Measurements from ENCODE around the gene BRSK2.
A peak's percentile ranks its signal among the peaks of the same experiment; 100 is the strongest.

BRSK2 gene

DNA sequence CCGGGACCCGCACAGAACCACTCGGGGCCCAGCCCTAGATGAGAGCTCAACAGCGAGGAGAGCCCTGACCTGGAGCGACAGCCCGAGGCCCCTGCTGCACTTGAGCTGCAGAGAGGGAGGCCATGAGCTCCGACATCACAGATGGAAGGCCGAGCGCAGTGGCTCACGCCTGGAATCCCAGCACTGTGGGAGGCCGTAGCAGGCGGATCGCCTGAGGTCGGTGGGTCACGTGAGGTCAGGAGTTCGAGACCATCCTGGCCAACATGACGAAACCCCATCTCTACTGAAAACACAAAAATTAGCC, 13.8 kb upstream of the BRSK2 start:
- no peak for DNase-seq (ENCODE audit: low read depth)

DNA sequence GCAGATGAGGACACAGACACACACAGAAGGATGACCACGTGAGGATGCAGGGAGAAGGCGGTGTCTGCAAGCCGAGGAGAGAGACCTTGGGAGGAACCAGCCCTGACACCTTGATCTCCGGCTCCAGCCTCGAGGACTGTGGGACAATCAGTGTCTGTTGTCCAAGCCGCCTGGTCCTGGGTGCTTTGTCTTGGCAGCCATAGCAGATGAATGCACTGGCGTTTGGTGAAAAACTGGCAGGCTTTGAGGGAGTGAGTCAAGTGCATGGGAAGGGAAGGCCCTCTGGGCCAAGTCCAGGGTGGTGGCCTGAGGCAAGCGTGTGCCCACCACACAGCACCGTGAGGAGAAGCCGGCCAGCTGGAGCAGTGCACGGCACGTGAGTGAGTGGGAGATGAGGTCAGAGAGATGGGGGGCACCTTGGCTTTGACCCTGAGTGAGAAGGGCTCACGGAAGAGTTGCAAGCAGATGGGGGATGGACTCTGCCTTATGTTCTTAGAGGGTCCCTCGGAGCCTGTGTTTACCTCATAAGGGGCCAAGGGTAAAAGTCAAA, 12.4 kb upstream of the BRSK2 start:
- no peak for DNase-seq (ENCODE audit: low read depth)

DNA sequence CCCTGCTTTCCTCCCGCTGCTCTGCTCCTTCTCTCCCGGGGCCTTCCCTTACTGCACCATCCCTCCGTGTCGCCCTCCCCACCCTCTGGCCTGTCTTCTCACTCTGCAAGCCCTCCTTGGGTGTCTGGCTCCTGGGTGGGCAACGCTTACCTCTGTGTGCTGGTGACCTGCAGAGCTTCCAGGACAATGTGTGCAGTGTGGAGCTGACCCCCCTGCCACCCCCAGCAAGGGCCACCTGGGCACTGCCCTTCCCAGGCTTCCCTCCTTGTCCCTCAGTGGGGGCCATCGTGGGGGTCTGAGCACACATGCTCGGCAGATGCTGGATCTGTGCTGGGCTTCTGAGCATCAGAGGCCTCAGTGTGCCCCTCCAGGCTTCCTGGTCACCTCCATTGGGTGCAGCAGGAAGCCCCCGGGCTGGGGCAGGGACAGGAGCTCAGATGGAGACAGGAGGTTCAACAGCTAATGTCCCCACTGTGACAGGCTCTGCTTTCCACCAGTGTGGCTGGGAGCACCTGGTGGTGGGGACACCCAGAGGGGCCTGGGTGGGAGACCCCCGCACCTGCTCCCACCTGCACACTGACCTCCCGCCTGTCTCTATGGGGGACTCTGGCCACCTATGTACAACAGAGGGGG, 7.8 kb upstream of the BRSK2 start:
- no peak for DNase-seq (ENCODE audit: low read depth)

DNA sequence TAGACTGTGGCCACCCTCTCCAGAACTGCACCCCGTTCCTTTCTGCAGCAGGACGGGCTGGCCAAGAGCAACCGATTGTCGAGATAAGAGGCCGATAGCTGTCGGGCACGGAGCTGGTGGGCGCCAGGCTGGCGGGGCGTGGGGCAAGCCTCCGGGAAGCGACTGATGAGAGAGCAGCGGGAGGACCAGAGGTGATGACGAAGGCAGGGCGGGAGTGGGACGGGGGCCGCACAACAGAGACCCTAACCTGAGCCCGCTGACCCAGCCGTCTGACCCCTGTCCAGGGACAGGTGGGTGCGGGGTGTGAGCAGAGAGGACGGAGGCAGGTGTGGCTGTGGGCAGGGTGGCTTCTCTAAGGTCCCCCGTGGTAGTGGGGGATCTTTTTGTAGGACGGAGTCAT, 7.3 kb upstream of the BRSK2 start:
- no peak for DNase-seq (ENCODE audit: low read depth)

DNA sequence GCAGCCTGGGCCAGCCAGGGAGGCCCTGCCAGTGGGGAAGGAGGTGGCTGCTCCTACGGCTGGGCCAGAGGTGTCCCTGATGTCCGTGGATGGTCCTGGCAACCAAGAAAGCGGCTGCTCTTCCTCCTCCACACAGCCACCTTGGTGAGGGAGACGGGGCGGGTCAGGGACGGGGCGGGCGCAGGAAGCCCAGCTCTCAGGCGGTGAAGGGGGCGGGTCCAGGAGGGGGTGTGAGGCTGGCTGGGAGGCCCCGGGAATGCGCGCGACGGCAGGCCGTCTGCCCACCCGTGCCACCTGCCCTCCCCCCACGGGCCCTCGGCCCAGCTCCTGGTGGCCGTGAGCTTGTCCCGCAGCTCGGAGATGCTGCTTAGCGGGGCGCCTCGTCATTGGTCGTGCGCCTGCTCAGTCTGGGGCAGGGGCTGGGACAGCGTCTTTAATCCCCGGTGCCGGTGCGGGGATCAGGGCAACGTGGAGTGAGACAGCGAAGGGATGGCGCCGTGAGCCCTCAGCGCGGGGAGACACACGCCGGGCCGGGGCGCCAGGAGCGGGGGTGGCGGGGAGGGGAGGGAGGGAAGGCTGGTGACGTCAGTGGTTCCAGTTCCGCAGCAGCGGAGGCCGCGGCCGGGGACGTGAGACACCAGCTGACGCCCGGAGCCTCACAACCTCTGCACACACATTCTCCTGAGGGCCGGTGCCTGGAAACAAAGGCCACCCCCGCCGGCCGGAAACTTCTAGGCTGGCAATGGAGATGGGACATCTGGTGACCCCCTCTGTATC, 6.7 kb upstream of the BRSK2 start:
- peak; percentile 16 for DNase-seq (ENCODE audit: low read depth)

DNA sequence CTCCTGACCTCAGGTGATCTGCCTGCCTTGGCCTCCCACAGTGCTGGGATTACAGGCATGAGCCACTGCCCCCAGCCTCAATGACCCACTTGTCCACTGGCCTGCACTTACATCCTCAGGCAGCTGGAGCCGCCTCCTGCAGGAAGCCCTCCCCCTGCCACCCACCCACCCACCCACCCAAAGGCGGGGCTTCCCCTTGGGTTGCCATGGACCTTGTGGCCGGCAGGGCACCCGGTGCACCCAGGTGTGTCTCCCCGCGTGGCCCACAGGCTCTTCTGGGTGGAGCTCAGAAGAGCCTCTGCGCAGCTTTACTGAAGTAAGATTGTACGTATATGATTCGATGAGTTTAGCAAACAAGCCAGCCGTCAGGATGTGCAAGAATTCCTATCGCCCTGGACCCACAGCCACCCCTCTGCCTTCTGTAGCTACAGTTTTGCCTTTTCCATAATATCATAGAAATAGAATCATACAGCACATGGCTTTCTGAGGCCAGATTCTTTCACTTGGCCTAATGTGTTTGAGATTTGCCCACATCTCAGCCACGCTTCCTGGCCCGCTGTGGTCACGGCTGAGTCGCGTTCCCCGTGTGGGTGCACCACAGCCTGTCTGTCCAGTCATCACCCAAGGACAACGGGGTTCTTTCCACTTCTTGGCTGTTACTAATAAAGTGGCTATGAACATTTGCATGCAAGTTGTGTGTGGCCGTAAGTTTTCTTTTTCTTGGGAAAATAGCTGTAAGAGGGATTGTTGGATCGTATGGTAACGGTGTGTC, 5.3 kb upstream of the BRSK2 start:
- no peak for DNase-seq (ENCODE audit: low read depth)

DNA sequence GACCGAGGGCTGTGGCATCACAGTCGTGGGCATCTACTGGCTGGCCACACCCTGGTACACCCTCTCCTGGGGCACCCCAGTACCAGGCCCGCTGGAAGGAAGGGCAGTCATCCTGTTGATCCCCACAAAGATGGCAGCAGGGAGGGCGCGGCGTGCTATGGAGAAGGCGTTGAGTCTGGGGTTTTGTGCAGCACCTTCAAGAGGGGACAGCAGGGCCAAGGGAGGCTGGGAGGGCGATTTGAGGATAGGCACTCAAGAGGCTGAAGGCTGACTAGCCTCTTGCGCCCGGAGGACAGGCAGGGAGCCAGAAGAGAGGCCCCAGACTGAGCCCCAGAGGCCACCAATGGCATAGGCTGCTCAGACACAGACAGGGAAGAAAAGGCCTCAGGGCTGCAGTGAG, 2.2 kb upstream of the BRSK2 start:
- DNase-seq (ENCODE audit: low read depth) = no peak

DNA sequence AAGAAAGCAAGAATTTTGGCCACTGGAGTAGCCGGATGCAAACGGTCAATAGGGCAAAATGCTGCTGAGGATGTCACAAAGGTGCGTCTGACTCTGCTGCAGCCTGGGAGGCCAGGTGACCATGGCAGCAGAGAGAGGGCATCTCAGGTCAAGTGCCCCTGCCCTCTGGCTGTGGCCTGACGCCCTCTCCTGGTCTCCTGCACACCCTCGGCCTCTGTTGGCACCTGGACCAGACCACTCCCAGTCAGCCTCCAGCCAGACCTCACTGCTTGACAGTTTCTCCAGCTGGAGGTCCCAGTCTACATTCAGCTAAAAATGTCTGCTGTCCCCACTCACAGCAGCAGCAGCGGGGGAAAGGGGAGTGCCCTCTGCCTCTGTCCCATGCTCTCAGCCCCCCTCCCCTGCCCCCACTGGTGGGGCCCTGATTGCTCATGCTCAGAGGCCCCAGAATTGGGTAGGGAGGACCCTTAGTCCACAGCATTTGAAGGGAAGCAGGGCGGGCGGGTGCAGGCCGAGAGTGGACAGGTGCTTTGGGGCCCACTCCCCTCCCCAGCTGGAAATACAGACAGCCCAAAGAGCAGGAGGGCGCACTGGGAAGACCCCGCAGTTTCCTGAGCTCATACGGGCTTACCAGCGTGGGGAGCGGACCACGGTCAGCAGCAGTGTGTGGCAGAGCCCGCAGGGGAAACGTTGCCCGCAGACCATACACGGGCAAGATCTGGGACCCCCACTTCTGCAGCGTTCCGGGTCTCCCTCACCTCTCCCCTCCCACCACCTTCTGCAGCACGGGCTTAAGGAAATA, 1.6 kb upstream of the BRSK2 start:
- DNase-seq (ENCODE audit: low read depth) = no peak

DNA sequence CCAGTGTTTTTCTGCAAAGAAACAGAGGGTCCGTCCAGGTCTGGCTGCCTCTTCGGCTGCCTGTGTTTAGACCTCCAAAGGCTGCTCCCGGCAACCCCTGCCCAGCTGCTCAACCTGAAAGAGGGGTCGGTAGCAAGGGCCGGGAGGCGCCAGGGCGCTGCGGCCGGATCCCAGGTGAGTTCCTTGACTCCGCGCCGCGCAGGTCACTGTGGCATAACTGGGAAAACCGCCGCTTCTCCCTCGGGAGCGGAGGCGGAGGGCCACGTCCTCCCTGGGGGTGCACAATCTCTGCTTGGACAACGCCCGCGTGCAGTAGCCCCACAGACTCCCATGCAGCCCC, 1.0 kb upstream of the BRSK2 start:
- no peak for DNase-seq (ENCODE audit: low read depth)

DNA sequence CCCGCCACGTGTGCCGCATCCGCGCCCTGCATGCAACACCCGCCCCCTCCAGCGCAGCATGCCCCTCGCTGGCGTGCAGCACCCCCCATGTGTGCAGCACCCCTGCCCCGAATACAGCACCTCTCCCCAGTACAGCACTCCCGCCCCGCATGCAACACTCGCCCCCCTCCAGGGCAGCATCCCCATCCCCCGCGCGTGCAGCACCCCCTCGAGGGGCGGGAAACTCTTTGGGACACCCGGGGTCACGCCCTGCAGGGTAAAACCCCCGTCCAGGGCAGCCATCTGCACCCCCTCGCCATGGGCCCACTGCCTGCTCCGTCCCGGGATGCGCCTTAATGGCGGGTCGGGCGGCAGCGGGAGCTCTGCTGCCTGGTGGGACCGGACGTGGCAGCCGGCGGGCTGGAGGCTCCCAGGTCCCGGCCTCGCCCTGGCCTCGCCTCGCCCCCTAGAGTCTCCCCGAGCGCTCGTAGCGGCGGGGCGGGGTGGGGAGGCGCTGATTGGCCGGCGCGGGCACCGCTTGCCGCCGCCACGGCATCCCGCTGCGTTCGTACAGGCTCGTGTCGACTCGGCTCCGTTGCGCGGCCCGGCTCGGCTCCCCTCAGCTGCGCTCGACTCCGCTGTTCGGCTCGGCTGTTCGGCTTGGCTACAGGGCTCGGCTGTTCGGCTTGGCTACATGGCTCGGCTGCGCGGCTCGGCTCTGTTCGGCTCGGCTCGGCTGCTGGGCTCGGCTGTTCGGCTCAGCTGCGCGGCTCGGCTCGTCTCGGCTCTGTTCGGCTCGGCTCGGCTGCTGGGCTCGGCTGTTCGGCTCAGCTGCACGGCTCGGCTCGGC, 417 bp upstream of the BRSK2 start:
- peak; percentile 82 for DNase-seq (ENCODE audit: low read depth)

DNA sequence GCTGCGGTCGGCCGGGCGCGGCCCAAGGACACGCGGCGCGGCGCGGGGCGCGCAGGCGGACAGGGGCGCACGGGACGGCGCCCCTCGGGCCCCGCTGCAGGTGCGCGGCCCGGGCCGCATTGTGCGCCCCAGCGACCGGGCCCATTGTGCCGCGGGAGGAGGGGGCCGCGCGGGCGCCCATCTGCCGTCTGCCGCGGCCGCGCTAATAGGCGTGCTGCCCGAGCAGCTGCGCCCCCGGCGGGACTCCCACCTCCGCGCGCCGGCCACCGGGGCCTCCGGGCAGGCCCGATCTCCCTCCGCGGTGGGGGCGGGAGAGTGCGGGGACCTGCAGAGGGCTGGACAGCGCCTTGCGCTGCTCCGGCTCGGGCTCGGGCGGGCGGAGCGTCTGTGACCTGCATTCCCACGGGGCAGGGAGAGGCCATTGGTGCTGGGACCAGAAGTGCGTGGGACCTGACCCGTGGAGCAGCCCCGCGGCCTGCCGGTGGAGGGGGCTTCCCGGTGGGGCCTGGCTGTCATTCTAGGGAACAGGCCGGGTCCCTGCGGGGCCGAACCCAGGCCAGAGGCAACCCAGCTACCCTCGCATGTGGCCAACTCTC, 933 bp downstream of the BRSK2 start:
- no peak for DNase-seq (ENCODE audit: low read depth)

DNA sequence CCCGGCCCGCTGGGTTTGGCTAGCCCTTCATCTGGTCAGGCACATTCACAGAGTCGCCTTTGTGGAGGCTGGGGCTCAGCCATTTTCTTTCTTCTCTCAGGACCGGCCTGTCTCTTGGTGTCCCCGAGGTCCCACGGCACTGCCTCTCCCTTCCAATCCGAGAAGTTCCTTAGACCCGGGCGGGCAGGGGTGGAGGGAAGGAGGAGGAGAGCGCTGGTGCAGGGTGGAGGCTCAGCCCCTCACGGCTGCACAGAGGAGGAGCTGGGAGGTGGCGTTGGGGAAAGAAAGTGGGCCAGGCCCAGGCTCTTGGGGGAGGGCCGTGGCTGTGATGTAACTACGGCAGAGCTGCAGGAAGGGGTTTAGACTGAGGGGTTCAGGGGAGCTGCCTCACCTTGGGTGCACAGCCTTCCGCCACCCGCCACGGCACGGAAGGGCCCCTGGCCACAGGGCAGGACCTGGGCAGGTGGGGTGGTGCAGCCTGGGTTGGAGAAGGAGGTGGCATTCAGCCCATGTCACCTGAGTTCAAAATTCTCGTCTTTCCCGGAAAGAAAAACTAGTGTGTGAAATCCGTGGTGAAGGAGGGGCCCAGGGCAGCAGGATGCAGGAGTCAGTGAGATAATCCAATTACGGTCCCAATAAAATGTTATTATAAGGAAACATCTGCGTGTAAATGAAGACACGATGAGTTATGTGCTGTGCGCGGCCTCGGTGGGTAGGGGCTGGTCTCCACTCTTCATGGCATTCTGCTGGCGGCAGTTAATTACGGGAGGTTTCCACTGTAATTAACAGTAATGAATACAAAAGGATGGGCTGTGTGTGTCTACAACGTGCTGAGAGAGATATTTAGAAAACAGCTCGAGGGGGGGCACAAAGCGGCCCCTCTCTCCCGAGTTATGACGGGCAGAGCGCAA, 1.7 kb downstream of the BRSK2 start:
- DNase-seq (ENCODE audit: low read depth) = no peak

DNA sequence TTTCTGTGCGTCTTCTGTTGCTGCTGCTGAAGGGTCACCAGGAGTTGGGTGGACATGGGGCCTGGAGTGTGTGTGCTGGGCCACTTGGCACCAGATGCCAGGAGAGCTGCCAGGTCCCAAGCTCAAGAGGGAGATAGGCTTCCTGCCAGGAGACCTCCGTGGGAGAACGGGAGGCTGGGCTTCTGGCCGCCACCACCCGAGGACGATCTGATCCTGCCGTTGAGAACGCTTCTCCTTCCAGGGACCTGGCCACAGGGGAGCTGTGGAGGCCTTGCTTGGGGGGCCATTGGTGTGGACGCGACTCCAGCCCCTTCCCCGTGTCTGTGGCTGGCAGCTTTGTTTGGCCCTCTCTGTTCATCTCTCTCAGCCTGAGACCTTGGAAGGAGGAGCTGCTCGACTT, 2.4 kb downstream of the BRSK2 start:
- no peak for DNase-seq (ENCODE audit: low read depth)

DNA sequence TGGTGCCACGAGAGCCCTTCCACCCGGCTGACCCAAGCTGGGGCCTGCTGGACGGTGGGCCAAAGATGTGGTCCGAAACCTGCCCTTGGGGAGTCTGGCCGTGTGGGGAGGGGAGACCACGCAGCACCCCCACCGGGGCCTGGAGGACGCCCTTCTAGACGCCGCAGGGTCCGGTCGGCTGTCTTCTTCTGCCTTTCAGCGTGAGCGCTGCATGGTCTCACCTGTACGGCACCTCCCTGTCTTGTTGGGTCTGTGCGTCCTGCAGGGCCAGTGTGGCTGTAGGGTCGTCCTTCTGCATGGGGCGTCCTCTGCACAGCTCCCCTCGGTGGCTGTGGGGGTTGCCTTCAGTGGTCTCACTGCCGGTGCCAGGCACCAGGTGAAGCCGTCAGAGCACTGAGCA, 2.8 kb downstream of the BRSK2 start:
- DNase-seq (ENCODE audit: low read depth) = no peak

DNA sequence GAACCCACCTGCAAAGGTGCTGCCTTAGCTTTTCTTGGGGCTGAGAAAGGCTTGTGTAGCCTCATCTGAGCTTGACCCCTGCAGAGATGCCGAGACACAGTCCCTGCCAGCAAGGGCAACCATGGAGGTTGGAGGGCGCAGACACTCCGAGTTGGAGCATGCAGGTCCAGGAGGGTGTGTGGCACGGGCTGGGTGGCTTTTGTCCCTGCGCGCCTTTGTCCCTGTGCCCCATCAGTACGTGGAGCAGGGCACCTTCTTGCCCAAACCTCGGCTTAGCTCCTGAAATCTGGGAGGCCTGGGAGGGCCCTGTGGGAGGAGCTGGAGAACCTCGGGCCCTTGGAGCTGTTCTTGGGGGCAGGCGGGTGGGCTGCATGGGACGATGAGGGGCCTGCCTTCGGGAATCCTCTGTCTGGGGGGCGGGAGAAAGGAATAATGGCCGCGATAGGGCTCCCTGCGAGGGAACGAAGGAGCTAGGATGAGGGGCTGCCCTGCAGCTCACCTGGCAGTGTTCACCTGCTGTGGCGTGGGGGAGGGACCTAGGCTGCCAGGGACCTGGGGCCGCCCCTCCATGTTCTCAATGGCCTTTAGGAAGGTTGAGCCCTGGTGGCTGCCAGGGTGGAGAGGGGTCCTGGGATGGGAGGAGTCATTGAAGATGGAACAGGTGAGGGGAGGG, 3.4 kb downstream of the BRSK2 start:
- DNase-seq (ENCODE audit: low read depth) = no peak

DNA sequence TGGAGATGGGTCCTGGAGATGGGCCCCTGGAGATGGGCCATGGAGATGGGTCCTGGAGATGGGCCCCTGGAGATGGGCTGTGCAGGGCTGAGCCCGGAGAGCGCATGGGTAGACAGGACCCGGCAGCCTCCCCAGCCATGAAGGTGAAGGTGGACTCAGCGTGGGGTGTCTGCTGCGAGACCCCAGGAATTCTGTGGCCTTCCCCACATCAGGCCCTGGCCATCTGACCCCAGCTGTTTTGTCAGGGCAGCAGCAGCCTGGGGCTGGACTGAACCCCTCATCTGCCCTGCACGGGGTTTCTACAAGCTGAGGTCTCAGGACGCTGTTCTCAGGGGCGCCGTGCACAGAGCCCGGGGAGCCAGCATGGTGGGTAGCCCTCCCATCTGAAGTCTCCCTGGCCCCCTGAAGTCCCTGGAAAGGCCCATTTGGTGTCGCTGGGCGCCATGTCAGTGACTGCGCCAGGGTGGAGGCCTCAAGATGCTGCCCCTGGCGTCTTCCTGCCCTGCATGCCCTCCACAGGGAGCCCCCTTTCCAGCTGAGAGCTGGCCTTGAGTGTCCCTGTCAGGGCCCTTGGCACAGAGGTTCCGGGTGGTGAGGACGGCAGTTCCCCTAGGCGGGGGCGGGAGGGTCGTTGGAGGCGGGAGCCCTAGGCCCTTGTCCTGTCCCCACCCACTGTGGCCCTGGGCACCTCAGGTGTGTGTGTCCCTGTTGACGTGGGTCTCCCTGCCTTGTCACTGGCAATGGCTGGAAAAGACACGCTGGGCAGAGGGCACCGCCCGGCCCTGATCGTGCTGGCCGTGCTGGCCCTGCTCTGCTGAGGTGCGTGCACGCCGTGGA, 5.4 kb downstream of the BRSK2 start:
- no peak for DNase-seq (ENCODE audit: low read depth)

DNA sequence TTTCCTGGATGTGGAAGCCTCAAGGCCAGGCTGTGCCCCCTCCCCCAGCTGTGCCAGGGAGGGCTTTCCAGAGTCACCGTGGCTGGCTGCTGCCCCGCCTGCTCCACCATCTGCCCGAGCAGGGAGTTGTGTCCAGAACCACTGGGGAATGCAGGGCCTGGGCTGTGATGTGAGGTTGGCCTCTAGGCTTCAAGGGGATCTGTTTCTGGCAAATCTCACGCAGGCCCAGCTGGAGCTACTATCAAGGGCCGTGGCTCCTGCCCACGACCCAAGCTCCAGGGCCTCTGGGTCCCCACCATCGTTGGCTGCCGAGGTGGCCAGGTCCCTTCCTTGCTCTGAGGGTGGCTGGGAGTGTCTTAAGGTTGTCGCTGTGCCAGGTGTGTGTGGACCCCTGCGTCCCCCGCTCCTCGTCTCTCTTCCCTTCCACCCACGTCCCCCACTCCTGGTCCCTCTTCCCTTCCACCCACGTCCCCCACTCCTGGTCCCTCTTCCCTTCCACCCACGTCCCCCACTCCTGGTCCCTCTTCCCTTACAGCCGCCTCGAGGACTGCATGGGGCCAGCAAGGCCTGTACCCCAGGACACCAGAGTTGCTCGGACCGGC, 6.1 kb downstream of the BRSK2 start:
- no peak for DNase-seq (ENCODE audit: low read depth)

DNA sequence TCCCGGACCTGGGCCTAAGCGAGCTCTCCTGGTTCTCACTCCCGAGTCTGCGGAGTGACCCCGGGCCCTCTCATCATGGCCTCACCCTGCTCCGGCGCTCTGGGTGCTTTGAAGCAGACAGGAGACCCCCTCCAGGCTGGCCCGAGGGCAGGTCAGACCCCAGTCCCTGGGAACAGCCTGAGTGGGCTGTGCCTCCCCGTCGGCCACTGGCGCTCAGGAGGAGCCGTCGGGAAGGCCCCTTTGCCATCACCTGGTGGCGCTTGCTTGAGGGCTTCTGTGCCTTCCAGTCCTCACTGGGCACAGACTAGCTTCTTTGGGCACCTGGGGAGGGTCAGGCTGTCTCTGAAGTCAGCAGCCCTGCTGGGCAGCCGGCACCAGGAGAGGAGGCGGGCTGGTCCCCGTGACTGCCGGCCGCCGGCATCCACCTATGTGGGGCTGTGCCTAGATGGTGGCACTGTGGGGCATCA, 6.7 kb downstream of the BRSK2 start:
- DNase-seq (ENCODE audit: low read depth) = no peak

Measured in HS-5 (cell line).